HCT116 (cell line): Measurements from ENCODE around the gene TNFAIP2. TPM values are rescaled to one million over a fixed set of nuclear protein-coding genes. Genes with fewer than 3 reads are reported as not detected.

Experiments
- ATAC-seq: fragments of 200-7000 bp; cut with Tn5 transposase; 2 replicates; pipeline ENCODE4 v1.9.1; 2020; ENCODE audit warnings: mild to moderate bottlenecking, moderate library complexity
- BruUV-seq: library from RNA; stranded (reverse); fragments of 400-500 nt; replicated peaks from 2 replicates; lab custom pipeline; 2021; lab: Mats Ljungman, UMichigan
- CTCF ChIA-PET: fragments of 300-600 bp; sonication (Branson Sonifier 250); formaldehyde crosslinking; loops from one replicate; lab custom pipeline; 2021; ENCODE audit warnings: antibody characterized with exemption; lab: Charles Lee
- POLR2A ChIA-PET: fragments of 300-600, 350-600 bp; sonication (Branson Sonifier 250); formaldehyde crosslinking; loops from one replicate; lab custom pipeline; 2021; ENCODE audit warnings: antibody characterized with exemption; lab: Charles Lee
- RAD21 ChIA-PET, 2 experiments: fragments of 300-600 bp; sonication (Branson Sonifier 250); formaldehyde crosslinking; loops; one replicate each; lab custom pipeline; 2023; ENCODE audit warnings: low total read pairs in 2 of 2; ENCODE audit not compliant: uncharacterized antibody in 2 of 2, unreplicated experiment in 2 of 2, low non-redundant PET in 1 of 2; lab: Charles Lee
- DNase-seq: peaks from one replicate; pipeline ENCODE4 v3.0.0-alpha.2; 2010; ENCODE audit warnings: low read depth, low spot score
- H2AFZ ChIP-seq: fragments of 200-600 bp; shearing (Covaris generic), sonication (generic); 2 replicates; pipeline ENCODE4 v1.6.1; 2017; ENCODE audit warnings: low read depth, mixed run types, mixed read lengths, antibody characterized with exemption, low read length; ENCODE audit not compliant: poor library complexity, severe bottlenecking
- H3K27ac ChIP-seq: 2 replicates; pipeline ENCODE4 v1.5.1; 2012; ENCODE audit warnings: low read depth, low read length
- H3K27me3 ChIP-seq: fragments of 200-600 bp; sonication (generic); 2 replicates; pipeline ENCODE4 v1.6.1; 2016; ENCODE audit warnings: mixed run types, low read length, mixed read lengths; ENCODE audit not compliant: insufficient read depth
- H3K36me3 ChIP-seq, 2 experiments: fragments of 200-500 bp in 1 of 2; fragments of 200-600 bp in 1 of 2; sonication (Bioruptor generic) in 1 of 2; sonication (generic) in 1 of 2; 2 replicates each; pipeline versions ENCODE4 v1.5.1 to v1.6.1; 2014 to 2016; ENCODE audit warnings: low read length in 2 of 2, inconsistent platforms in 1 of 2, mixed read lengths in 1 of 2, mixed run types in 1 of 2; ENCODE audit not compliant: insufficient read depth in 2 of 2, control insufficient read depth in 1 of 2
- H3K4me1 ChIP-seq, 2 experiments: fragments of 200-600 bp in 1 of 2; sonication (generic) in 1 of 2; 2 replicates each; pipeline versions ENCODE4 v1.5.1 to v1.6.1; 2012 to 2017; ENCODE audit warnings: low read length in 2 of 2, inconsistent platforms in 1 of 2, mild to moderate bottlenecking in 1 of 2, mixed read lengths in 1 of 2, mixed run types in 1 of 2, moderate library complexity in 1 of 2; ENCODE audit not compliant: insufficient read depth in 2 of 2, control insufficient read depth in 1 of 2
- H3K4me2 ChIP-seq: fragments of 200-600 bp; sonication (generic); 2 replicates; pipeline ENCODE4 v1.6.1; 2017; ENCODE audit warnings: mixed run types, low read length, mixed read lengths
- H3K4me3 ChIP-seq, 2 experiments: fragments of 200-600 bp in 1 of 2; sonication (generic) in 1 of 2; replicated peaks in 1 of 2; 2 replicates each; pipeline ENCODE4 v1.5.1; 2011 to 2016; ENCODE audit warnings: low read length in 2 of 2, control low read depth in 1 of 2, low read depth in 1 of 2, mild to moderate bottlenecking in 1 of 2, mixed read lengths in 1 of 2, mixed run types in 1 of 2
- H3K79me2 ChIP-seq: fragments of 200-600 bp; sonication (generic); 2 replicates; pipeline ENCODE4 v1.6.1; 2017; ENCODE audit warnings: mild to moderate bottlenecking, mixed run types, low read length, moderate library complexity, mixed read lengths; ENCODE audit not compliant: insufficient read depth
- H3K9ac ChIP-seq: fragments of 200-600 bp; sonication (generic); 2 replicates; pipeline ENCODE4 v1.6.1; 2016; ENCODE audit warnings: low read length, mixed read lengths
- H3K9me2 ChIP-seq: fragments of 200-600 bp; sonication (generic), shearing (Covaris generic); 2 replicates; pipeline ENCODE4 v1.6.1; 2017; ENCODE audit warnings: mixed run types, mild to moderate bottlenecking, moderate library complexity; ENCODE audit not compliant: insufficient read depth
- H3K9me3 ChIP-seq, 2 experiments: fragments of 200-500 bp in 1 of 2; fragments of 200-600 bp in 1 of 2; sonication (Bioruptor generic) in 1 of 2; sonication (generic) in 1 of 2; 2 replicates each; pipeline ENCODE4 v1.6.1; 2014 to 2017; ENCODE audit warnings: low read length in 2 of 2, mixed read lengths in 2 of 2, inconsistent platforms in 1 of 2, low read depth in 1 of 2, mild to moderate bottlenecking in 1 of 2, mixed run types in 1 of 2, moderate library complexity in 1 of 2; ENCODE audit not compliant: control insufficient read depth in 1 of 2, insufficient read depth in 1 of 2
- H4K20me1 ChIP-seq: fragments of 200-600 bp; sonication (generic), shearing (Covaris generic); 2 replicates; pipeline ENCODE4 v1.6.1; 2017; ENCODE audit warnings: mixed run types, mild to moderate bottlenecking, moderate library complexity; ENCODE audit not compliant: insufficient read depth
- ATF3 ChIP-seq: IDR thresholded peaks from 2 replicates; pipeline ENCODE4 v1.6.1; 2012
- CEBPB ChIP-seq: IDR thresholded peaks from 2 replicates; pipeline ENCODE4 v1.6.1; 2012; ENCODE audit warnings: low read depth
- CTCF ChIP-seq, 3 experiments: fragments of 200-600 bp in 1 of 3; sonication (generic) in 1 of 3; IDR thresholded peaks in 2 of 3; conservative IDR thresholded peaks in 1 of 3; 2 replicates each; pipeline ENCODE4 v1.5.1; 2012 to 2017; ENCODE audit warnings: low read depth in 2 of 3, low read length in 2 of 3, antibody characterized with exemption in 1 of 3, borderline replicate concordance in 1 of 3, control low read depth in 1 of 3, mild to moderate bottlenecking in 1 of 3, mixed read lengths in 1 of 3, mixed run types in 1 of 3, moderate library complexity in 1 of 3; ENCODE audit not compliant: insufficient read depth in 1 of 3
- EGR1 ChIP-seq: IDR thresholded peaks from 2 replicates; pipeline ENCODE4 v1.6.1; 2012; ENCODE audit warnings: low read depth
- ELF1 ChIP-seq: IDR thresholded peaks from 2 replicates; pipeline ENCODE4 v1.6.1; 2012; ENCODE audit warnings: low read depth, borderline replicate concordance
- EZH2 ChIP-seq: fragments of 200-600 bp; sonication (generic); IDR thresholded peaks from 2 replicates; pipeline ENCODE4 v1.6.1; 2017; ENCODE audit warnings: antibody characterized with exemption, mixed run types
- EZH2phosphoT487 ChIP-seq: fragments of 200-600 bp; IDR thresholded peaks from 2 replicates; pipeline ENCODE4 v1.6.1; 2018; ENCODE audit warnings: antibody characterized with exemption, borderline replicate concordance
- JUND ChIP-seq: IDR thresholded peaks from 2 replicates; pipeline ENCODE4 v1.6.1; 2012
- MAX ChIP-seq: IDR thresholded peaks from 2 replicates; pipeline ENCODE4 v1.6.1; 2012
- POLR2A ChIP-seq: IDR thresholded peaks from 2 replicates; pipeline ENCODE4 v1.7.0; 2011; ENCODE audit warnings: borderline replicate concordance; ENCODE audit not compliant: insufficient read depth, insufficient read length; ENCODE audit errors: extremely low read depth
- POLR2AphosphoS5 ChIP-seq: IDR thresholded peaks from 2 replicates; pipeline ENCODE4 v1.6.1; 2011; ENCODE audit warnings: mild to moderate bottlenecking, low read depth, low read length, moderate library complexity
- REST ChIP-seq: IDR thresholded peaks from 2 replicates; pipeline ENCODE4 v1.6.1; 2012; ENCODE audit warnings: low read depth
- YY1 ChIP-seq: IDR thresholded peaks from 2 replicates; pipeline ENCODE4 v1.6.1; 2011; ENCODE audit warnings: low read length, low read depth, moderate library complexity, mild to moderate bottlenecking; ENCODE audit not compliant: insufficient replicate concordance; ENCODE audit errors: extremely low read depth
- ZFX ChIP-seq: fragments of 450-650 bp; IDR thresholded peaks from 2 replicates; pipeline ENCODE4 v1.6.1; 2017
- intact Hi-C: fragments of 100-400 bp; cut with micrococcal nuclease; formaldehyde crosslinking; loops from 2 replicates; pipeline ENCODE4 v1.10.0; 2022
- total RNA-seq: library from RNA; stranded (reverse); gene quantifications from one replicate; pipeline ENCODE4 v1.2.1, GENCODE V29; 2021; ENCODE audit not compliant: unreplicated experiment

The TNFAIP2 gene
- total RNA-seq, 1 experiment from 2014 or later: 74.8 TPM

GRCh38 chr14:103165323-103165722 lies 42.1 kb downstream of the TNFAIP2 start:
- intact Hi-C loops: no loop called here
- no peak overlapping the region for H3K4me3 ChIP-seq
- no peak overlapping the region for H3K4me2 ChIP-seq
- ChIA-PET RAD21 (no interaction called here), POLR2A (no interaction called here), CTCF (no interaction called here)
- H3K4me1 ChIP-seq: peaks cover 10 to 13% of the 10 kb centered on the region in 2 experiments
- H2AFZ ChIP-seq: no peak overlapping the region
- no TSS peak for BruUV-seq
- H3K79me2 ChIP-seq: no peaks in the 10 kb centered on the region
- H4K20me1 ChIP-seq: no peaks in the 10 kb centered on the region
- H3K27me3 ChIP-seq: no peaks in the 10 kb centered on the region
- H3K9me2 ChIP-seq: no peaks in the 10 kb centered on the region
- TF ChIP-seq POLR2AphosphoS5: no peak
- TF ChIP-seq EZH2phosphoT487: no peak
- TF ChIP-seq ELF1: no peak
- no peak for TF ChIP-seq EGR1
- TF ChIP-seq CTCF (IDR thresholded peaks at IDR 0.05 in 2 of 3, conservative IDR thresholded peaks at IDR 0.05 in 1 of 3; ENCODE audit: borderline replicate concordance in 1 of 3, insufficient read depth in 1 of 3, low read depth in 2 of 3, low read length in 2 of 3): no peak
- no peak for TF ChIP-seq YY1
- no peak for TF ChIP-seq POLR2A
- TF ChIP-seq JUND: no peak
- TF ChIP-seq EZH2: no peak
- no peak for TF ChIP-seq ATF3
- TF ChIP-seq MAX: no peak
- TF ChIP-seq CEBPB: no peak
- TF ChIP-seq REST: no peak
- no peak for TF ChIP-seq ZFX
- no peak overlapping the region for H3K9ac ChIP-seq
- peaks cover 0 to 3% of the 10 kb centered on the region in 2 experiments; a peak in 2 of 4 replicates for H3K9me3 ChIP-seq
- DNase-seq: no peak
- no peaks in the 10 kb centered on the region for H3K36me3 ChIP-seq
- no peak for ATAC-seq
- no peak overlapping the region for H3K27ac ChIP-seq
